CD4-positive, alpha-beta T cell (primary cell): ENCODE data around the gene TCEA3. TPM values are rescaled to one million over a fixed set of nuclear protein-coding genes. Genes with fewer than 3 reads are reported as not detected.
A peak's percentile ranks its signal among the peaks of the same experiment; 100 is the strongest.

Experiments
- ATAC-seq: fragments of 200-7000 bp; cut with Tn5 transposase; one replicate; pipeline ENCODE4 v1.10.0; 2022; ENCODE audit warnings: mild to moderate bottlenecking; ENCODE audit not compliant: poor library complexity
- CTCF ChIA-PET: fragments of 350-600 bp; sonication (Branson Sonifier 250); formaldehyde crosslinking; loops from one replicate; lab custom pipeline; 2021; ENCODE audit warnings: antibody characterized with exemption, inconsistent platforms; lab: Charles Lee
- POLR2A ChIA-PET: fragments of 350-600 bp; sonication (Branson Sonifier 250); formaldehyde crosslinking; loops from one replicate; lab custom pipeline; 2021; ENCODE audit warnings: antibody characterized with exemption, inconsistent platforms; lab: Charles Lee
- DNase-seq, 14 experiments: peaks; one replicate each; pipeline ENCODE4 v3.0.0-alpha.2; 2013 to 2020; ENCODE audit warnings: mixed read lengths in 2 of 14
- H3K27ac ChIP-seq, 2 donors: one replicate each; pipeline versions ENCODE4 v1.5.1 to v1.7.0; 2013; ENCODE audit warnings: low read length in 2 of 2, low read depth in 1 of 2, mild to moderate bottlenecking in 1 of 2
- H3K27me3 ChIP-seq, 2 experiments: 1 replicate in 1 of 2; 2 replicates in 1 of 2; pipeline versions ENCODE4 v1.6.1 to v1.7.0; 2013; ENCODE audit warnings: low read length in 2 of 2, control low read depth in 1 of 2, mild to moderate bottlenecking in 1 of 2, moderate library complexity in 1 of 2; ENCODE audit not compliant: insufficient read depth in 2 of 2, control insufficient read depth in 1 of 2
- H3K36me3 ChIP-seq: one replicate; pipeline ENCODE4 v1.6.1; 2013; ENCODE audit warnings: low read length, control low read depth; ENCODE audit not compliant: insufficient read depth
- H3K4me1 ChIP-seq: one replicate; pipeline ENCODE4 v1.6.1; 2013; ENCODE audit warnings: low read length, control low read depth; ENCODE audit not compliant: insufficient read depth
- H3K4me3 ChIP-seq: one replicate; pipeline ENCODE4 v1.5.1; 2013; ENCODE audit warnings: mild to moderate bottlenecking, low read length, moderate library complexity
- H3K9me3 ChIP-seq, 2 experiments: 1 replicate in 1 of 2; 2 replicates in 1 of 2; pipeline versions ENCODE4 v1.6.1 to v1.7.0; 2013; ENCODE audit warnings: low read length in 2 of 2, mild to moderate bottlenecking in 2 of 2, control low read depth in 1 of 2, moderate library complexity in 1 of 2; ENCODE audit not compliant: control insufficient read depth in 1 of 2, insufficient read depth in 1 of 2
- H3K27ac Mint-ChIP-seq: one replicate; pipeline ENCODE4 v1.8.0; 2020; ENCODE audit warnings: mixed read lengths
- H3K27me3 Mint-ChIP-seq: one replicate; pipeline ENCODE4 v1.8.0; 2021; ENCODE audit warnings: mixed read lengths
- H3K36me3 Mint-ChIP-seq: one replicate; pipeline ENCODE4 v1.8.0; 2021; ENCODE audit warnings: low read depth, mixed read lengths
- H3K4me1 Mint-ChIP-seq: one replicate; pipeline ENCODE4 v1.8.0; 2021; ENCODE audit warnings: low read depth, mixed read lengths
- H3K4me3 Mint-ChIP-seq: one replicate; pipeline ENCODE4 v1.8.0; 2020; ENCODE audit warnings: mild to moderate bottlenecking, mixed read lengths
- H3K9me3 Mint-ChIP-seq: one replicate; pipeline ENCODE4 v1.8.0; 2020; ENCODE audit warnings: mixed read lengths
- CTCF ChIP-seq: fragments of 200-600 bp; IDR thresholded peaks from one replicate; pipeline ENCODE4 v1.8.0; 2022; ENCODE audit warnings: antibody characterized with exemption, mild to moderate bottlenecking
- intact Hi-C, 2 experiments: fragments of 100-400 bp; cut with DNase I in 1 of 2; cut with micrococcal nuclease in 1 of 2; formaldehyde crosslinking; loops; one replicate each; pipeline versions ENCODE4 v1.15.1 to v1.9.0; 2023 to 2025; cut with DNase I, micrococcal nuclease
- total RNA-seq, 174 experiments: library from RNA in 2 of 174; stranded (reverse) in 2 of 174; gene quantifications; one replicate each; pipeline ENCODE4 v1.2.3 and lab custom pipeline; 2021 to 2026

Gene TCEA3
- total RNA-seq, 2 experiments from 2014 or later = 33.1 to 34.6 TPM

GRCh38 chr1:23341931-23342692, 82.4 kb downstream of the TCEA3 start:
- intact Hi-C loops = loop anchor here in 1 of 2 experiments (5.0 kb wide), 1 partner anchor 60 kb away; no protein-coding TSS in a partner anchor
- POLR2A ChIA-PET = interaction anchor here (1.0 to 3.1 kb wide), 2 partner anchors 26 to 155 kb away, joined by 3 to 13 read pairs; partner anchors contain the start of gene ZNF436
- ATAC-seq = no peak
- Mint-ChIP-seq H3K4me3 (peak overlapping the region; percentile 95), H3K27me3 (no peaks in the 10 kb centered on the region), H3K4me1 (peaks cover 65% of the 10 kb centered on the region), H3K27ac (peak overlapping the region; percentile 87), H3K9me3 (no peaks in the 10 kb centered on the region), H3K36me3 (peaks cover 53% of the 10 kb centered on the region)
- Histone ChIP-seq H3K4me1 (peaks cover 12% of the 10 kb centered on the region), H3K27ac (no peak overlapping the region), H3K4me3 (peak overlapping the region; percentile 73), H3K9me3 (no peaks in the 10 kb centered on the region), H3K36me3 (peaks cover 12% of the 10 kb centered on the region), H3K27me3 (no peaks in the 10 kb centered on the region)
- CTCF ChIA-PET = interaction anchor here (1.3 to 1.4 kb wide), 2 partner anchors 24 to 62 kb away, joined by 4 read pairs; no protein-coding TSS in a partner anchor
- DNase-seq = peak in 1 of 14 experiments; percentile 26
- TF ChIP-seq CTCF = no peak

GRCh38 chr1:23339632-23340031, 84.9 kb downstream of the TCEA3 start:
- Histone ChIP-seq H3K36me3 (peaks cover 26% of the 10 kb centered on the region), H3K4me3 (no peak overlapping the region), H3K9me3 (no peaks in the 10 kb centered on the region), H3K4me1 (peaks cover 5% of the 10 kb centered on the region), H3K27me3 (no peaks in the 10 kb centered on the region), H3K27ac (no peak overlapping the region)
- ChIA-PET CTCF (interaction anchor here (1.1 kb wide), 1 partner anchor 29 kb away, joined by 3 read pairs; no protein-coding TSS in a partner anchor), POLR2A (interaction anchor here (0.8 kb wide), 1 partner anchor 29 kb away, joined by 4 read pairs; no protein-coding TSS in a partner anchor)
- H3K36me3 Mint-ChIP-seq = peaks cover 72% of the 10 kb centered on the region
- H3K4me3 Mint-ChIP-seq = peak overlapping the region; percentile 95
- intact Hi-C loops = loop anchor here in 1 of 2 experiments (5.0 kb wide), 1 partner anchor 63 kb away; no protein-coding TSS in a partner anchor
- H3K27me3 Mint-ChIP-seq = no peaks in the 10 kb centered on the region
- no peak for TF ChIP-seq CTCF
- peaks cover 69% of the 10 kb centered on the region for H3K4me1 Mint-ChIP-seq
- DNase-seq (no peak), ATAC-seq (no peak)
- peak overlapping the region; percentile 87 for H3K27ac Mint-ChIP-seq
- no peaks in the 10 kb centered on the region for H3K9me3 Mint-ChIP-seq

GRCh38 chr1:23337869-23338268, 86.7 kb downstream of the TCEA3 start:
- peaks cover 73% of the 10 kb centered on the region for H3K36me3 Mint-ChIP-seq
- ATAC-seq (no peak), DNase-seq (no peak)
- H3K36me3 ChIP-seq = peaks cover 40% of the 10 kb centered on the region
- H3K27me3 Mint-ChIP-seq = no peaks in the 10 kb centered on the region
- H3K27ac ChIP-seq = no peak overlapping the region
- no peak for TF ChIP-seq CTCF
- H3K4me1 Mint-ChIP-seq = peaks cover 67% of the 10 kb centered on the region
- H3K9me3 Mint-ChIP-seq = no peaks in the 10 kb centered on the region
- H3K9me3 ChIP-seq = no peaks in the 10 kb centered on the region
- no peak overlapping the region for H3K4me3 ChIP-seq
- ChIA-PET POLR2A (no interaction called here), CTCF (interaction anchor here (1.5 kb wide), 1 partner anchor 19 kb away, joined by 6 read pairs; no protein-coding TSS in a partner anchor)
- H3K27ac Mint-ChIP-seq = peak overlapping the region; percentile 59
- H3K27me3 ChIP-seq = no peaks in the 10 kb centered on the region
- H3K4me1 ChIP-seq = peaks cover 4% of the 10 kb centered on the region
- intact Hi-C loops = no loop called here
- H3K4me3 Mint-ChIP-seq = peak overlapping the region; percentile 6
